K562 (cell line): ENCODE data around the gene WNT8A. TPM values are rescaled to one million over a fixed set of nuclear protein-coding genes. Genes with fewer than 3 reads are reported as not detected.

Experiments used
- ATAC-seq: fragments of 200-7000 bp; cut with Tn5 transposase; 3 replicates; pipeline ENCODE4 v1.9.1; 2020; ENCODE audit warnings: moderate library complexity
- BruUV-seq: library from RNA; stranded (reverse); fragments of 400-500 nt; replicated peaks from 2 replicates; lab custom pipeline; 2021; lab: Mats Ljungman, UMichigan
- CTCF ChIA-PET: fragments of 300-600 bp; formaldehyde crosslinking; extraction: SDS; loops from one replicate; lab custom pipeline; 2021; ENCODE audit warnings: low intra/inter-chr PET ratio; lab: Yijun Ruan, JAX
- POLR2A ChIA-PET: fragments of 300-600, 350-650 bp; sonication (Branson Sonifier 250); formaldehyde crosslinking; extraction: SDS; loops from one replicate; lab custom pipeline; 2021; ENCODE audit warnings: antibody characterized with exemption, inconsistent platforms; lab: Yijun Ruan, JAX
- DNase-seq, 4 experiments: peaks; one replicate each; pipeline versions ENCODE4 v3.0.0 to v3.0.0-alpha.2; 2011 to 2018; ENCODE audit warnings: low spot score in 3 of 4, mixed read lengths in 3 of 4; ENCODE audit errors: extremely low read depth in 1 of 4
- FAIRE-seq: peaks from 2 replicates; lab custom pipeline; 2011; peaks lifted over from hg19 to GRCh38; lab: Jason Lieb, UNC
- H2AFZ ChIP-seq: 2 replicates; pipeline ENCODE4 v1.6.0; 2011; ENCODE audit warnings: low read depth, low read length, control low read depth, inconsistent platforms
- H3K27ac ChIP-seq: fragments of 200-600 bp; 3 replicates; pipeline ENCODE4 v1.8.0; 2011; ENCODE audit warnings: low read depth, mild to moderate bottlenecking, control low read depth, inconsistent platforms, low read length, moderate library complexity, mixed read lengths; ENCODE audit errors: extremely low read depth
- H3K27me3 ChIP-seq, 2 experiments: fragments of 300-600 bp in 1 of 2; 2 replicates in 1 of 2; 3 replicates in 1 of 2; pipeline versions ENCODE4 v1.6.0 to v1.8.0; 2011; ENCODE audit warnings: inconsistent platforms in 2 of 2, low read length in 2 of 2, mild to moderate bottlenecking in 1 of 2, mixed read lengths in 1 of 2, moderate library complexity in 1 of 2; ENCODE audit not compliant: control insufficient read depth in 2 of 2, insufficient read depth in 2 of 2
- H3K36me3 ChIP-seq: fragments of 300-600 bp; 3 replicates; pipeline ENCODE4 v1.8.0; 2011; ENCODE audit warnings: mild to moderate bottlenecking, low read length, inconsistent platforms; ENCODE audit not compliant: control insufficient read depth, insufficient read depth
- H3K4me1 ChIP-seq, 2 experiments: fragments of 200-600 bp in 1 of 2; replicated peaks in 1 of 2; 2 replicates in 1 of 2; 3 replicates in 1 of 2; pipeline versions ENCODE4 v1.5.1 to v1.8.0; 2011; ENCODE audit warnings: inconsistent platforms in 2 of 2, low read length in 2 of 2, mild to moderate bottlenecking in 1 of 2, mixed read lengths in 1 of 2, moderate library complexity in 1 of 2; ENCODE audit not compliant: control insufficient read depth in 2 of 2, insufficient read depth in 2 of 2
- H3K4me2 ChIP-seq: 2 replicates; pipeline ENCODE4 v1.6.1; 2011; ENCODE audit warnings: low read length, control low read depth, inconsistent platforms, mixed read lengths; ENCODE audit not compliant: insufficient read depth
- H3K4me3 ChIP-seq: fragments of 200-600 bp; sonication (generic), shearing (Covaris generic); 2 replicates; pipeline ENCODE4 v1.5.1; 2016; ENCODE audit warnings: control low read depth, inconsistent platforms
- H3K79me2 ChIP-seq: fragments of 200-600 bp; 3 replicates; pipeline ENCODE4 v1.8.0; 2011; ENCODE audit warnings: low read length, inconsistent platforms; ENCODE audit not compliant: control insufficient read depth, insufficient read depth
- H3K9ac ChIP-seq, 2 experiments: 2 replicates each; pipeline versions ENCODE4 v1.6.0 to v1.6.1; 2011; ENCODE audit warnings: low read depth in 2 of 2, low read length in 2 of 2, control low read depth in 1 of 2, inconsistent platforms in 1 of 2, mild to moderate bottlenecking in 1 of 2, mixed read lengths in 1 of 2; ENCODE audit not compliant: insufficient read depth in 1 of 2
- H3K9me1 ChIP-seq: one replicate; pipeline ENCODE4 v1.6.0; 2011; ENCODE audit warnings: inconsistent platforms, mild to moderate bottlenecking, low read length, moderate library complexity; ENCODE audit not compliant: control insufficient read depth, insufficient read depth
- H3K9me3 ChIP-seq: replicated peaks from 2 replicates; pipeline ENCODE4 v1.5.1; 2011; ENCODE audit warnings: low read depth, low read length, inconsistent platforms; ENCODE audit not compliant: control insufficient read depth, insufficient read depth
- H4K20me1 ChIP-seq: replicated peaks from 2 replicates; pipeline ENCODE4 v1.6.1; 2011; ENCODE audit warnings: low read length, inconsistent platforms, mixed read lengths; ENCODE audit not compliant: control insufficient read depth, insufficient read depth
- CBX5 ChIP-seq: IDR thresholded peaks from 2 replicates; pipeline ENCODE4 v1.6.1; 2014; ENCODE audit warnings: low read depth, borderline replicate concordance
- CTCF ChIP-seq, 3 experiments: IDR thresholded peaks in 2 of 3; conservative IDR thresholded peaks in 1 of 3; 2 replicates each; pipeline ENCODE4 v1.5.1; 2011 to 2012; ENCODE audit warnings: low read length in 3 of 3, mild to moderate bottlenecking in 3 of 3, control low read depth in 2 of 3, improper control_type of control experiment in 1 of 3, inconsistent platforms in 1 of 3, low read depth in 1 of 3, mixed read lengths in 1 of 3, moderate library complexity in 1 of 3; ENCODE audit not compliant: insufficient read depth in 2 of 3
- MAFF ChIP-seq: IDR thresholded peaks from 2 replicates; pipeline ENCODE4 v1.6.1; 2012; ENCODE audit warnings: low read length, improper control_type of control experiment
- RAD21 ChIP-seq, 2 experiments: fragments of 250-450 bp in 1 of 2; fragments of 450-650 bp in 1 of 2; sonication (Bioruptor Pico) in 1 of 2; formaldehyde crosslinking in 1 of 2; IDR thresholded peaks in 1 of 2; conservative IDR thresholded peaks in 1 of 2; 2 replicates each; pipeline versions ENCODE4 v1.4.0 to v1.8.0; 2020 to 2022; ENCODE audit warnings: mild to moderate bottlenecking in 2 of 2, moderate library complexity in 1 of 2
- RB1 ChIP-seq: fragments of 450-650 bp; IDR thresholded peaks from 2 replicates; pipeline ENCODE4 v1.6.1; 2017; ENCODE audit warnings: low read depth, mild to moderate bottlenecking
- RCOR1 ChIP-seq, 2 experiments: IDR thresholded peaks; 2 replicates each; pipeline ENCODE4 v1.6.1; 2012; ENCODE audit warnings: low read depth in 2 of 2, low read length in 2 of 2, borderline replicate concordance in 1 of 2, improper control_type of control experiment in 1 of 2
- REST ChIP-seq, 2 experiments: fragments of 450-650 bp; formaldehyde crosslinking in 1 of 2; IDR thresholded peaks; 2 replicates each; pipeline versions ENCODE4 v1.4.0 to v1.6.1; 2014 to 2020; ENCODE audit warnings: mild to moderate bottlenecking in 2 of 2, borderline replicate concordance in 1 of 2, low read depth in 1 of 2
- SMC3 ChIP-seq: conservative IDR thresholded peaks from 2 replicates; pipeline ENCODE4 v1.6.1; 2011; ENCODE audit warnings: low read depth, low read length, improper control_type of control experiment; ENCODE audit not compliant: insufficient read depth
- WGBS: fragments of 100-300 bp; shearing (Covaris generic); methylation state at CpG from one replicate; pipeline ENCODE4 v1.1.6; 2016; ENCODE audit warnings: low coverage, mixed read lengths; ENCODE audit not compliant: insufficient coverage; ENCODE audit errors: missing lambda C conversion rate; 5-methylcytosine and 5-hydroxymethylcytosine counted together
- in situ Hi-C: fragments of 300-500 bp; cut with MboI; formaldehyde crosslinking; loops from 4 replicates; pipeline ENCODE4 v1.15.0; 2018; ENCODE audit warnings: inconsistent platforms, mixed read lengths
- intact Hi-C: fragments of 100-400 bp; cut with micrococcal nuclease; formaldehyde crosslinking; loops from 2 replicates; pipeline ENCODE4 v1.14.2; 2022
- polyA plus RNA-seq, 8 experiments: library from polyadenylated mRNA; depleted of rRNA in 4 of 8; stranded (reverse) in 5 of 8; unstranded in 3 of 8; fragments of >200 nt; fragmentation: Nextera tagmentation in 2 of 8; fragmentation: Illumina TruSeq in 1 of 8; extraction: Ambion mirVana in 2 of 8; extraction: Trizol in 1 of 8; gene quantifications; 2 replicates each; pipeline versions ENCODE4 v1.2.1 to v1.2.3, GENCODE V29; 2011 to 2014; ENCODE audit warnings: inconsistent platforms in 1 of 8, missing spikeins in 1 of 8
- total RNA-seq, 7 experiments: library from RNA; depleted of rRNA in 6 of 7; stranded (reverse); fragments of >200 nt in 6 of 7; fragmentation: Illumina TruSeq in 2 of 7; extraction: Trizol in 2 of 7; gene quantifications; 2 replicates each; pipeline versions ENCODE4 v1.2.1 to v1.2.3, GENCODE V29; 2011 to 2021; ENCODE audit warnings: low replicate concordance in 1 of 7

The WNT8A gene
- total and polyA plus RNA-seq, 9 of the 15 experiments (the other 6 are each of a cell fraction or from before 2014, with no cell fraction given): not detected

- POLR2A ChIA-PET: interaction anchor here (0.6 to 1.2 kb wide), 3 partner anchors 19 to 23 kb away, joined by 3 to 4 read pairs (median 4); partner anchors contain the start of gene WNT8A
- DNase-seq: peak in 2 of 4 experiments; percentile 33 to 41
Measured at GRCh38 chr5:138065102-138065501, 18.7 kb upstream of the WNT8A start.

More at GRCh38 chr5:138065102-138065501, 18.7 kb upstream of the WNT8A start:
- no peaks in the 10 kb centered on the region for H4K20me1 ChIP-seq
- CTCF ChIA-PET: interaction anchor here (0.9 to 1.8 kb wide), 3 partner anchors 27 to 286 kb away, joined by 3 to 12 read pairs (median 3); no protein-coding TSS in a partner anchor
- no peak overlapping the region for H3K4me2 ChIP-seq
- H3K27ac ChIP-seq: no peak overlapping the region
- H2AFZ ChIP-seq: no peak overlapping the region
- no TSS peak for BruUV-seq
- WGBS: 23% methylated on average over 5 of the region's 5 CpGs
- H3K4me1 ChIP-seq: peaks cover 0 to 3% of the 10 kb centered on the region in 2 experiments; a peak in 2 of 5 replicates
- H3K36me3 ChIP-seq: no peaks in the 10 kb centered on the region
- in situ Hi-C loops: no loop called here
- no peak overlapping the region for H3K9ac ChIP-seq
- H3K79me2 ChIP-seq: no peaks in the 10 kb centered on the region
- no peak overlapping the region for H3K4me3 ChIP-seq
- ATAC-seq (peak; percentile 80), FAIRE-seq (peak; percentile 49)
- intact Hi-C loops: no loop called here
- H3K27me3 ChIP-seq: no peaks in the 10 kb centered on the region
- TF ChIP-seq REST (IDR thresholded peaks at IDR 0.05; ENCODE audit: borderline replicate concordance) (peak; percentile 38; the same call in 1 of the 2 replicates), REST (CRISPR knock-in tag; IDR thresholded peaks at IDR 0.05; ENCODE audit: low read depth) (no peak), CTCF (IDR thresholded peaks at IDR 0.05 in 2 of 3, conservative IDR thresholded peaks at IDR 0.05 in 1 of 3; ENCODE audit: insufficient read depth in 2 of 3, low read depth in 1 of 3, low read length in 3 of 3) (peak; percentile 68 to 76 (median 75)), SMC3 (0 out of 2 replicates have a peak, but pooled peaks have one; percentile 17), RB1 (0 out of 2 replicates have a peak, but pooled peaks have one; percentile 12), RAD21 (CRISPR knock-in tag; conservative IDR thresholded peaks at IDR 0.05 in 1 of 2, IDR thresholded peaks at IDR 0.05 in 1 of 2) (peak in 1 of 2 experiments; percentile 54; a peak in 2 of 4 replicates), MAFF (no peak), CBX5 (no peak), RCOR1 (IDR thresholded peaks at IDR 0.05; ENCODE audit: borderline replicate concordance in 1 of 2, low read depth in 2 of 2, low read length in 2 of 2) (no peak)
- no peaks in the 10 kb centered on the region for H3K9me3 ChIP-seq
- H3K9me1 ChIP-seq: no peaks in the 10 kb centered on the region
